Measurements from ENCODE around the gene SLPI.

SLPI gene

GRCh38 chr20:45254383-45255262 lies at the start of gene SLPI:
Gene SLPI (minus strand): TSS chr20:45254564. CDS start chr20:45254543, 21 bp downstream.
- no peak for DNase-seq (ENCODE audit: low read depth in 2 of 3, low spot score in 2 of 3)

- DNase-seq (ENCODE audit: low read depth in 2 of 3, low spot score in 2 of 3): no peak
These were observed 49.5 kb upstream of the SLPI start for GRCh38 chr20:45303586-45304463.

GRCh38 chr20:45301824-45302271 lies 47.5 kb upstream of the SLPI start:
- no peak for DNase-seq (ENCODE audit: low read depth in 2 of 3, low spot score in 2 of 3)

- DNase-seq (ENCODE audit: low read depth in 2 of 3, low spot score in 2 of 3): peak in 1 of 3 experiments; percentile 33
These were observed 46.6 kb upstream of the SLPI start for GRCh38 chr20:45300961-45301360.

GRCh38 chr20:45299786-45300185 lies 45.4 kb upstream of the SLPI start:
- no peak for DNase-seq (ENCODE audit: low read depth in 2 of 3, low spot score in 2 of 3)

- DNase-seq (ENCODE audit: low read depth in 2 of 3, low spot score in 2 of 3): no peak
These were observed 43.6 kb upstream of the SLPI start for GRCh38 chr20:45297786-45298497.

- no peak for DNase-seq (ENCODE audit: low read depth in 2 of 3, low spot score in 2 of 3)
These were observed 40.3 kb upstream of the SLPI start for GRCh38 chr20:45294659-45295058.

GRCh38 chr20:45294003-45294368 lies 39.6 kb upstream of the SLPI start:
- DNase-seq (ENCODE audit: low read depth in 2 of 3, low spot score in 2 of 3): no peak

GRCh38 chr20:45293041-45294002 lies 39.0 kb upstream of the SLPI start:
- DNase-seq (ENCODE audit: low read depth in 2 of 3, low spot score in 2 of 3): peak; percentile 63 to 93 (median 82)

- DNase-seq (ENCODE audit: low read depth in 2 of 3, low spot score in 2 of 3): no peak
These were observed 38.0 kb upstream of the SLPI start for GRCh38 chr20:45292343-45292742.

GRCh38 chr20:45291526-45291925 lies 37.2 kb upstream of the SLPI start:
- DNase-seq (ENCODE audit: low read depth in 2 of 3, low spot score in 2 of 3): no peak

GRCh38 chr20:45290677-45291355 lies 36.5 kb upstream of the SLPI start:
- peak in 2 of 3 experiments; percentile 49 to 51 for DNase-seq (ENCODE audit: low read depth in 2 of 3, low spot score in 2 of 3)

GRCh38 chr20:45289942-45290676 lies 35.7 kb upstream of the SLPI start:
- DNase-seq (ENCODE audit: low read depth in 2 of 3, low spot score in 2 of 3): no peak

- no peak for DNase-seq (ENCODE audit: low read depth in 2 of 3, low spot score in 2 of 3)
These were observed 34.5 kb upstream of the SLPI start for GRCh38 chr20:45288860-45289259.

GRCh38 chr20:45288376-45288775 lies 34.0 kb upstream of the SLPI start:
- no peak for DNase-seq (ENCODE audit: low read depth in 2 of 3, low spot score in 2 of 3)

GRCh38 chr20:45283551-45284057 lies 29.2 kb upstream of the SLPI start:
- no peak for DNase-seq (ENCODE audit: low read depth in 2 of 3, low spot score in 2 of 3)

- DNase-seq (ENCODE audit: low read depth in 2 of 3, low spot score in 2 of 3): no peak
These were observed 28.6 kb upstream of the SLPI start for GRCh38 chr20:45282700-45283550.

- DNase-seq (ENCODE audit: low read depth in 2 of 3, low spot score in 2 of 3): no peak
These were observed 25.6 kb upstream of the SLPI start for GRCh38 chr20:45279992-45280391.

Measured in activated CD8-positive, alpha-beta memory T cell treated with anti-CD3 and anti-CD28 coated beads for 48 hours (primary cell).